CD4-positive, alpha-beta memory T cell (primary cell): ENCODE data around the gene PTCD1. TPM values are rescaled to one million over a fixed set of nuclear protein-coding genes. Genes with fewer than 3 reads are reported as not detected.
A peak's percentile ranks its signal among the peaks of the same experiment; 100 is the strongest.

ENCODE experiments used
- CTCF ChIA-PET: fragments of 350-600 bp; sonication (Branson Sonifier 250); formaldehyde crosslinking; loops from one replicate; lab custom pipeline; 2021; ENCODE audit warnings: inconsistent platforms; ENCODE audit not compliant: partially characterized antibody; lab: Charles Lee
- POLR2A ChIA-PET: fragments of 350-600 bp; sonication (Branson Sonifier 250); formaldehyde crosslinking; loops from one replicate; lab custom pipeline; 2021; ENCODE audit not compliant: partially characterized antibody; lab: Charles Lee
- DNase-seq, 5 donors: peaks; one replicate each; pipeline versions ENCODE4 v3.0.0 to v3.0.0-alpha.2; 2020 to 2022; ENCODE audit warnings: mixed read lengths in 1 of 5
- H3K27ac ChIP-seq: one replicate; pipeline ENCODE4 v1.7.0; 2013; ENCODE audit warnings: low read depth, low read length
- H3K27me3 ChIP-seq: 2 replicates; pipeline ENCODE4 v1.7.0; 2013; ENCODE audit warnings: mild to moderate bottlenecking, low read length, moderate library complexity; ENCODE audit not compliant: insufficient read depth
- H3K36me3 ChIP-seq: 2 replicates; pipeline ENCODE4 v1.7.0; 2013; ENCODE audit warnings: mild to moderate bottlenecking, low read length, moderate library complexity; ENCODE audit not compliant: insufficient read depth
- H3K4me1 ChIP-seq: 2 replicates; pipeline ENCODE4 v1.7.0; 2013; ENCODE audit warnings: mild to moderate bottlenecking, low read length, moderate library complexity; ENCODE audit not compliant: insufficient read depth
- H3K4me3 ChIP-seq, 2 donors: one replicate each; pipeline ENCODE4 v1.7.0; 2013; ENCODE audit warnings: low read length in 2 of 2, mild to moderate bottlenecking in 1 of 2
- H3K9me3 ChIP-seq, 2 donors: one replicate each; pipeline ENCODE4 v1.7.0; 2013; ENCODE audit warnings: low read length in 2 of 2, control low read depth in 1 of 2; ENCODE audit not compliant: control insufficient read depth in 1 of 2
- H3K27ac Mint-ChIP-seq, 7 donors: one replicate each; pipeline ENCODE4 v1.8.0; 2020 to 2021; ENCODE audit warnings: mixed read lengths in 7 of 7, mild to moderate bottlenecking in 6 of 7, inconsistent platforms in 3 of 7, moderate library complexity in 3 of 7
- H3K27me3 Mint-ChIP-seq, 2 donors: one replicate each; pipeline ENCODE4 v1.8.0; 2020 to 2021; ENCODE audit warnings: mixed read lengths in 2 of 2
- H3K36me3 Mint-ChIP-seq, 2 donors: one replicate each; pipeline ENCODE4 v1.8.0; 2020 to 2021; ENCODE audit warnings: mixed read lengths in 2 of 2, inconsistent platforms in 1 of 2, mild to moderate bottlenecking in 1 of 2
- H3K4me1 Mint-ChIP-seq, 4 donors: one replicate each; pipeline ENCODE4 v1.8.0; 2020 to 2021; ENCODE audit warnings: mixed read lengths in 4 of 4, mild to moderate bottlenecking in 1 of 4
- H3K4me3 Mint-ChIP-seq, 8 donors: one replicate each; pipeline ENCODE4 v1.8.0; 2020 to 2021; ENCODE audit warnings: mixed read lengths in 8 of 8, mild to moderate bottlenecking in 7 of 8, moderate library complexity in 6 of 8, inconsistent platforms in 3 of 8
- H3K9me3 Mint-ChIP-seq, 8 donors: one replicate each; pipeline ENCODE4 v1.8.0; 2020 to 2021; ENCODE audit warnings: mixed read lengths in 8 of 8, mild to moderate bottlenecking in 5 of 8, inconsistent platforms in 3 of 8, moderate library complexity in 1 of 8
- intact Hi-C: fragments of 100-400 bp; cut with micrococcal nuclease; formaldehyde crosslinking; loops from one replicate; pipeline ENCODE4 v1.15.1; 2023
- polyA plus RNA-seq, 2 donors: library from polyadenylated mRNA; unstranded; fragments of 300-500 nt; fragmentation: Illumina TruSeq; gene quantifications; one replicate each; pipeline ENCODE4 v1.2.3, GENCODE V29; 2021
- total RNA-seq, 2 experiments: library from RNA; stranded (reverse); gene quantifications; one replicate each; pipeline ENCODE4 v1.2.3, GENCODE V29; 2021

Gene PTCD1
- total and polyA plus RNA-seq, 4 experiments from 2014 or later, result 1.00 to 7.7 (median 5.7) TPM

DNA sequence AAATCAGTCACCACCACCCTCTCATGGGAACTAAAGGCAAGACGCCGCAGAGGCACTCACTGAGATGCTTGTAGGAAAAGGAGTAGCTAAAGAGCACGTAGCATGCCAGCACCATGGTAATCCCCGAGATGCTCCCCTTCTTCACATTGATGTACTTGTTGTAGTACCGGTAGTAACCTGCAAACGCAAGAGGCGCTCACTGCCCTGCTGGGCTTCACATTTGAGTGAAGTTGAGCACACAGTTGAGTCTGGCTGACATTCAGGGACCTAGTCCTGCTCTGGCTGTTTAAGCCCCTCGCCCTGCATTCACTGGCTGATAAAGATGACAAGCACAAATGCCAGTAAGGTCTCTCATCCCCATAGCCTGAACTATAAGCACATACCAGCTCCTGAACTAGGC, 20.5 kb upstream of the PTCD1 start:
- intact Hi-C loops, result no loop called here
- H3K4me1 Mint-ChIP-seq, result peaks cover 15 to 38% (median 26%) of the 10 kb centered on the region in 4 donors

DNA sequence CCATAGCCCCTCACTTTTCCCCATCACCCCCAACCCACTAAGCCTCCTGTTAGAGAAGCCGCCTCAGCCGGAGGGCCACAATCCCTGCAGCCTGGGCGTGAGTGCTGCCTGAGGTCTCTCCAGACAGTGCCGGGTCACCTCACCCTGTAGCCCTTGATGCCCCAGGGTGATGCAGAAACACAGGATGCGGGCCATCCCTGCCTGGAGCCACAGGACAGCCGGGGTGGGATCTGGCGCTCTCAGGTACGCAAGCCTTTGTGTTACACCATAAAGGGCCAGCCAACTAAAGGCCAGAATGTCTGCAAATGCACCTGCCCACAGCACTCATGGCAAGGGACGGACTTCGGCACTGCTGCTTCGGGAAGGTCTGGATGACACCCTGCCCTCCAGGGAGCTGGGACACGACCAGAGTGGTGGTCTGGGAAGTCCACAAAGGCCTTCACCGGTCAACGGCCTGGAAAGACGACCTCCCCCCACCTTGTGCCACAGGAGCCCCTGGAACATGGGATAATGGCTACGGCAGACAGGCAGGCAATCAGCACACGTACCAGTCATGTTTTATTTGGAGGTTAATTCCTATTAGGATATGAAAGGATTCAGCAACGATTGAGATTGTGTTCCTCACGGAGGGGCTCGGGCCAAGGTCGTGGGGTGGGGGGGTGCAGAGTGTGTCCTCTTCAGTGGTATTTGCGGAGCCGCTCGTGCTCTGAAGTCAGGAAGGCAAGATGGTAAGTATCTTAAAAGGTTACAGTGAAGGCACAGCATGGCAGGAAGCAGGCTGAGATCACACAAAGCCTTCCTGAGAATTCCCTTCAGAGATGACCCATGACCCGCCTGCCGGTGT, 19.3 kb upstream of the PTCD1 start:
- Histone ChIP-seq H3K4me3 (no peak overlapping the region), H3K4me1 (peaks cover 22% of the 10 kb centered on the region), H3K36me3 (peaks cover 60% of the 10 kb centered on the region), H3K27me3 (no peaks in the 10 kb centered on the region), H3K9me3 (no peaks in the 10 kb centered on the region), H3K27ac (no peak overlapping the region)
- Mint-ChIP-seq H3K4me1 (peaks cover 11 to 30% (median 19%) of the 10 kb centered on the region in 4 donors), H3K27ac (peak overlapping the region in 2 of 7 donors; percentile 11 to 43), H3K36me3 (peaks cover 27 to 70% of the 10 kb centered on the region in 2 donors), H3K9me3 (no peaks in the 10 kb centered on the region), H3K4me3 (no peak overlapping the region), H3K27me3 (no peaks in the 10 kb centered on the region)
- DNase-seq, result no peak
- POLR2A ChIA-PET, result no interaction called here
- intact Hi-C loops, result no loop called here
- CTCF ChIA-PET, result no interaction called here

More for the DNA sequence above, 20.5 kb upstream of the PTCD1 start:
- no peaks in the 10 kb centered on the region for H3K27me3 Mint-ChIP-seq
- no peak overlapping the region for H3K4me3 Mint-ChIP-seq
- H3K9me3 ChIP-seq, result no peaks in the 10 kb centered on the region
- H3K36me3 ChIP-seq, result peaks cover 56% of the 10 kb centered on the region
- CTCF ChIA-PET, result interaction anchor here (0.6 to 1.2 kb wide), 2 partner anchors 50 to 72 kb away, joined by 3 read pairs; no protein-coding TSS in a partner anchor
- peaks cover 26 to 68% of the 10 kb centered on the region in 2 donors for H3K36me3 Mint-ChIP-seq
- no peaks in the 10 kb centered on the region for H3K27me3 ChIP-seq
- peak overlapping the region in 2 of 7 donors; percentile 32 to 35 for H3K27ac Mint-ChIP-seq
- H3K27ac ChIP-seq, result no peak overlapping the region
- no peak for DNase-seq
- no peaks in the 10 kb centered on the region for H3K9me3 Mint-ChIP-seq
- POLR2A ChIA-PET, result no interaction called here
- no peak overlapping the region for H3K4me3 ChIP-seq
- H3K4me1 ChIP-seq, result peaks cover 33% of the 10 kb centered on the region

DNA sequence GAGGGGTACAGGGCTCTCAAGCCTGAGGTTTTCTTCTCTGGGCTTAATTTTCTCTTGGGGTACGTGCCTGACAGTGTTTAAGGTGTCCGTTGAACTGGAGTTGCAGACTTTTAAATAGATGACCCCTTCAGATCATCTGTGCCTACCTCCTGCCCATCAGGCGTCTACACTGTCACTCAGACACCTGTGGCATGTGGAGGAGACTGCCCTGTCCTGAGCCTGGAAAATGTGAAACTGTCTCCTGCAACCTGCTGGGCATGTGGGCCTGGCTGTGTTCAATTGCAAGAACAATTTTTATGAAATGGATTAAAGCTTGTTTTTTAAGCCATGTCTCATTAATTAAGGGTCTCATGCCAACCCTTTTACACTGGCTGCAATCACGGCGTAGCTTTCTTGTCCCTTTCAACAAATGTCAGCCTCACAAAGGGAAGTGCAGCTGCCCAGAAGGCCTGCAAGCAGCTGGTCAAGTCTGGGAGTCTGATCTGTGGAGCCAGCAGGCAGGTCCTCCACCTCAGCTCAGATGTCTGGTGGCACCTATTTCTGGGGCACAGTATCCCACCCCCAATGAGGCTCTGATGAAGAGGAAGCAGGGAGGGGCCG, 18.6 kb upstream of the PTCD1 start:
- peaks cover 10 to 23% (median 17%) of the 10 kb centered on the region in 4 donors for H3K4me1 Mint-ChIP-seq
- ChIA-PET POLR2A (no interaction called here), CTCF (no interaction called here)
- intact Hi-C loops, result no loop called here
- no peak overlapping the region for H3K4me3 Mint-ChIP-seq
- Histone ChIP-seq H3K4me3 (no peak overlapping the region), H3K4me1 (peaks cover 18% of the 10 kb centered on the region), H3K27ac (no peak overlapping the region), H3K27me3 (no peaks in the 10 kb centered on the region), H3K36me3 (peaks cover 55% of the 10 kb centered on the region), H3K9me3 (no peaks in the 10 kb centered on the region)
- H3K36me3 Mint-ChIP-seq, result peaks cover 27 to 68% of the 10 kb centered on the region in 2 donors
- DNase-seq, result no peak
- H3K9me3 Mint-ChIP-seq, result no peaks in the 10 kb centered on the region
- no peaks in the 10 kb centered on the region for H3K27me3 Mint-ChIP-seq
- peak overlapping the region in 2 of 7 donors; percentile 36 to 38 for H3K27ac Mint-ChIP-seq

DNA sequence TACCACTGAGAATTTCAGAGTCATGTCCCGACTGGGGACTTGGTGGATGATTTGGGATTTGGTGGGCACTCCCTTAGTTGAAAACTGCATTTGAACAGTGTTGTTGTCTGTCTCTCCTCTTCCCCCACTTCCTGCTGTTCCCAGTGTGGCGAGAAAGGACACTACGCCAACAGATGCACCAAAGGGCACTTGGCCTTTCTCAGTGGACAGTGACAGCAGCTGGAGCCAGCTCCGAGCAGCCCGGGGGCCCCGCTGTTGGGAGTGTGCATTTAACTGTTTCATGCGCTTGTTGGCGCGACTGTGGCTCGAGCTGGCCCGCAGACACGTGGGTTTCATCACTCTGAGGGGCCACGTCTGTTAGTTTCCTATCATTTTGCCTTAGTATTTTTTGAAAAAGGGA, 17.7 kb upstream of the PTCD1 start:
- POLR2A ChIA-PET, result interaction anchor here (0.6 kb wide), 1 partner anchor 28 kb away, joined by 3 read pairs; no protein-coding TSS in a partner anchor
- peaks cover 55% of the 10 kb centered on the region for H3K36me3 ChIP-seq

DNA sequence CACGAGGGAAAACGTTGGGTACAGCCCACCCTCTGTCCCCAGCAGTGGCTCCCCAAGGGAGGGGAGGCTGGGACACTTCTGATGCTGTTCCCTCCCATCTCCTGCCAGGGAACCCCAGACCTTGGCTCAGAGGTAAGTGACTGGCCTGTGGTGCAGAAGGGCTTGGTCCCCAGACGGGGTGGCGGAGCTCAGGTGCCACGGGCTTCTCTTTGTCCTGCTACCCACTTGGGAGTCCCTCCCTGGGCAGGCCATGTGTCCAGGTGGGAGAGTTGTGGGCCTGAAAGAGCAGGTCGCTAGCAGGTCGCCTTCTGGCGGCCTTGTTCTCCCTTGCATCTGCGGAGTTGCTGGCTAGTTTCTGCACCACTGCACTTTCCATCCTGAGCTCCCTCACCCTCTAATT, 17.3 kb upstream of the PTCD1 start:
- DNase-seq, result no peak
- peaks cover 30 to 71% of the 10 kb centered on the region in 2 donors for H3K36me3 Mint-ChIP-seq
- no peak overlapping the region for H3K4me3 Mint-ChIP-seq
- Histone ChIP-seq H3K4me3 (no peak overlapping the region), H3K9me3 (no peaks in the 10 kb centered on the region), H3K36me3 (peaks cover 58% of the 10 kb centered on the region), H3K27me3 (no peaks in the 10 kb centered on the region), H3K27ac (no peak overlapping the region), H3K4me1 (peaks cover 9% of the 10 kb centered on the region)
- intact Hi-C loops, result no loop called here
- ChIA-PET POLR2A (interaction anchor here (0.6 kb wide), 1 partner anchor 28 kb away, joined by 3 read pairs; no protein-coding TSS in a partner anchor), CTCF (no interaction called here)
- peaks cover 10 to 20% (median 13%) of the 10 kb centered on the region in 4 donors for H3K4me1 Mint-ChIP-seq
- no peaks in the 10 kb centered on the region for H3K27me3 Mint-ChIP-seq
- H3K27ac Mint-ChIP-seq, result no peak overlapping the region
- H3K9me3 Mint-ChIP-seq, result no peaks in the 10 kb centered on the region

More for the DNA sequence above, 17.7 kb upstream of the PTCD1 start:
- Histone ChIP-seq H3K27ac (no peak overlapping the region), H3K27me3 (no peaks in the 10 kb centered on the region), H3K4me1 (peaks cover 13% of the 10 kb centered on the region), H3K4me3 (no peak overlapping the region), H3K9me3 (no peaks in the 10 kb centered on the region)
- peaks cover 27 to 68% of the 10 kb centered on the region in 2 donors for H3K36me3 Mint-ChIP-seq
- H3K9me3 Mint-ChIP-seq, result no peaks in the 10 kb centered on the region
- H3K27ac Mint-ChIP-seq, result peak overlapping the region in 1 of 7 donors; percentile 38
- no peak for DNase-seq
- CTCF ChIA-PET, result no interaction called here
- no peaks in the 10 kb centered on the region for H3K27me3 Mint-ChIP-seq
- intact Hi-C loops, result no loop called here
- no peak overlapping the region for H3K4me3 Mint-ChIP-seq
- peaks cover 10 to 21% (median 15%) of the 10 kb centered on the region in 4 donors for H3K4me1 Mint-ChIP-seq

DNA sequence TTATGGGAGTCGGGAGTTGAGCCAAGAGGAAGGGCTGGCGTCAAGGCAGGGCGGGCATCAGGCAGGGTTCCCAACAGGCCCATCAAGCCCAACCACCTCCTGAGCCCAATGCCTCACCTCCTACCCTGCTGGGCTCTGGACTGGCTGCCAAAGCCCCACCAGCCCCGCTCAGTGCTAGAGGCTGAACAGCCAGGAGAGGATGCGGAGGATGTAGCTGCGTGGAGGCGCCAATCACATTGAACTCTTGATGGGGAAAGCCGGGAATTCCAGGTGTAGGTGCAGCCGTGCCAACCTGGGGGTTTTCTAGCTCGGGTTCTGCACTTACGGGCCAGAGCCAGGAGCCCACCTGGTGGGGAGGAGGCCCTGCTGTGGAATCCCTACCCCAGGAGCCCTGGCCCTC, 14.5 kb upstream of the PTCD1 start:
- H3K27me3 Mint-ChIP-seq, result no peaks in the 10 kb centered on the region
- H3K27ac ChIP-seq, result no peak overlapping the region
- no peaks in the 10 kb centered on the region for H3K9me3 ChIP-seq
- ChIA-PET POLR2A (no interaction called here), CTCF (no interaction called here)
- no peaks in the 10 kb centered on the region for H3K9me3 Mint-ChIP-seq
- H3K27me3 ChIP-seq, result no peaks in the 10 kb centered on the region
- no peak for DNase-seq
- peaks cover 61% of the 10 kb centered on the region for H3K36me3 ChIP-seq
- intact Hi-C loops, result no loop called here
- no peak overlapping the region for H3K4me3 ChIP-seq
- no peak overlapping the region for H3K4me3 Mint-ChIP-seq
- peaks cover 0 to 5% (median 1%) of the 10 kb centered on the region in 4 donors for H3K4me1 Mint-ChIP-seq
- H3K36me3 Mint-ChIP-seq, result peaks cover 21 to 61% of the 10 kb centered on the region in 2 donors
- H3K4me1 ChIP-seq, result no peaks in the 10 kb centered on the region
- H3K27ac Mint-ChIP-seq, result peak overlapping the region in 1 of 7 donors; percentile 29

DNA sequence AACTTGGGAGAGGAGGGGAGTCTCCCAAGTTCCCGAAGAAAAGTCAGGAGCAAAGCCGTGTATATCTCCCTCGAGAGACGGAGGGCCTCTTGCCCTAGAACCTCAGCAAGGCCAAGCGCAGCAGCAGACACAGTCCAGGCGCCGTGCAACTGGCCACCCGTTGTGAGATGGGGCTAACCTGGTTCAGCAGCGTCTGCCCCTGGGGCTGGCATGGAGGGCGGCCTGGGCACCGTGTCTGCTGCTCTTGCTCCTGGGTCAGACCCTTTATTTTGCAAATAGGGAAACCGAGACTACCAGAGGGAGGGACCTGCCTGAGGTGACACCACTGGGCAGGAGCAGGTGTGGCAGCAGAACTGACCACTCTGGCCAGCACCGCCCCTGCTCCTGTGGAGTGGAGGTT, 13.9 kb upstream of the PTCD1 start:
- ChIA-PET POLR2A (no interaction called here), CTCF (no interaction called here)
- Mint-ChIP-seq H3K4me1 (peaks cover 0 to 5% (median 1%) of the 10 kb centered on the region in 4 donors), H3K4me3 (no peak overlapping the region), H3K36me3 (peaks cover 16 to 59% of the 10 kb centered on the region in 2 donors), H3K27ac (peak overlapping the region in 1 of 7 donors; percentile 12), H3K9me3 (no peaks in the 10 kb centered on the region), H3K27me3 (no peaks in the 10 kb centered on the region)
- H3K27ac ChIP-seq, result no peak overlapping the region
- H3K4me1 ChIP-seq, result no peaks in the 10 kb centered on the region
- H3K36me3 ChIP-seq, result peaks cover 61% of the 10 kb centered on the region
- no peak for DNase-seq
- no peaks in the 10 kb centered on the region for H3K27me3 ChIP-seq
- no peaks in the 10 kb centered on the region for H3K9me3 ChIP-seq
- intact Hi-C loops, result no loop called here
- H3K4me3 ChIP-seq, result no peak overlapping the region
